Activated T-cell treated with anti-CD3 and anti-CD28 coated beads, Interleukin-2, amount 50 U/mL, for 48 hours (primary cell): ENCODE results near the gene OBSCN.

Experiments
- DNase-seq, 2 experiments: peaks; one replicate each; pipeline ENCODE4 v3.0.0-alpha.2; 2020

The OBSCN gene

GRCh38 chr1:228308628-228309325, 100.9 kb downstream of the OBSCN start:
- DNase-seq, result peak in 1 of 2 experiments; percentile 6

- peak in 1 of 2 experiments; percentile 9 for DNase-seq
Observed at GRCh38 chr1:228309326-228310067, 101.7 kb downstream of the OBSCN start.

DNA sequence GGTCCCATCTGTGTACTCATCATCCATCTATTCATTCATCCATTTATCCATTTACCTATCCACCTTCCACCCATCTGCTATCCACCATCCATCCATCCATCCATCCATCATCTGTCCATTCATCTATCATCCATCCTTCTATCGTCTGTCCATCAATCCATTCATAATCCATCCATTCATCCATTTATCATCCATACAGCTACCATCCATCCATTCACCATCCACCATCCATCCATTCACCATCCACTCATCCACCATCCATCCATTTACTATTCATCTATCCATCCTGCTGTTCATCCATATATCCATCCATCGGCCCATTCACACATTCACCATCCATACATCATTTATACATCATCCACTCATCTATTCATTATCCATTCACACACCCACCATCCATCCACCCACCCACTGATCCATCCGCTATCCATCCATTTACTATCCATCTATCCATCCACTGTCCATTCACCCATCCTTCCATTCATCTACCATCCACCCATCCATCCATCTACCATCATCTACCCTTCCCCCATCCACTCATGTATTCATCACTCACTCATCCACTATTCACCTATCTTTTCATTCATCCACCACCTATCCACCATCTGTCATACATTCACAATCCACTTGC, 102.4 kb downstream of the OBSCN start:
- no peak for DNase-seq

GRCh38 chr1:228311091-228311490, 103.2 kb downstream of the OBSCN start:
- DNase-seq, result peak in 1 of 2 experiments; percentile 6

- peak in 1 of 2 experiments; percentile 5 for DNase-seq
Observed at GRCh38 chr1:228312136-228312764, 104.4 kb downstream of the OBSCN start.

DNA sequence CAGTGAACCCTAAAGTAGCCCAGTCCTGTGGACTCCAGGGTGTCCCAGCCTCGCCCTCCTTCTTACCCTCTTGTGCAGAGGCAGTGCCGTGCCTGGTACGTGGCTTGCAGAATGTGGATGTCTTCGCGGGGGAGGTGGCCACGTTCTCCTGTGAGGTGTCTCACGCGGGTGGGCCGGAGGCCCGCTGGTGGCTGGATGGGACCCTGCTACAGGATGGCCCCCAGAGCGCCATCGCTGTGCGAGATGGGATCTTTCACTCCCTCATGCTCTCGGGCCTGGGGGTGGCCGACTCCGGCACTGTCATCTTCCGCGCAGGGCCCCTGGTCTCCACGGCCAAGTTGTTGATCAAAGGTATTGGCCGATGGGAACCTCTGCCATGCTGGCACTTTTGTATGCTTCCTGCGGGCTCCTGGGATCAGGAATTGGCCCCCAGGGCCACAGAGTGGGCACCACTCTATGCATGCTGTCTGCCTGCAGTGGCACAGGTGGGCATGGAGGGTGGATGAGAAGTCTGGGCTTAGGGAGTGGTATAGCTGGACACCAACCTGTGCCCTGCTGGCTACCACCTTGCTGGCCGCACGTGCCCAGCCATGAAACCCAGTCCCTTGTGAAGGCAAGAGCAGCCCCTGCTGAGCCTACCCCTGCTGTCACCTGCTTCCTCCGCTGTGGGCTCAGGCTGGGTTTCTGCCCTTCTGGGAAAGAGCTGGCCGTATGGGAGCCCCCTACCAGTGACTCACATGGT, 105.9 kb downstream of the OBSCN start:
- DNase-seq, result peak in 1 of 2 experiments; percentile 15

GRCh38 chr1:228314315-228314657, 106.4 kb downstream of the OBSCN start:
- peak in 1 of 2 experiments; percentile 4 for DNase-seq

DNA sequence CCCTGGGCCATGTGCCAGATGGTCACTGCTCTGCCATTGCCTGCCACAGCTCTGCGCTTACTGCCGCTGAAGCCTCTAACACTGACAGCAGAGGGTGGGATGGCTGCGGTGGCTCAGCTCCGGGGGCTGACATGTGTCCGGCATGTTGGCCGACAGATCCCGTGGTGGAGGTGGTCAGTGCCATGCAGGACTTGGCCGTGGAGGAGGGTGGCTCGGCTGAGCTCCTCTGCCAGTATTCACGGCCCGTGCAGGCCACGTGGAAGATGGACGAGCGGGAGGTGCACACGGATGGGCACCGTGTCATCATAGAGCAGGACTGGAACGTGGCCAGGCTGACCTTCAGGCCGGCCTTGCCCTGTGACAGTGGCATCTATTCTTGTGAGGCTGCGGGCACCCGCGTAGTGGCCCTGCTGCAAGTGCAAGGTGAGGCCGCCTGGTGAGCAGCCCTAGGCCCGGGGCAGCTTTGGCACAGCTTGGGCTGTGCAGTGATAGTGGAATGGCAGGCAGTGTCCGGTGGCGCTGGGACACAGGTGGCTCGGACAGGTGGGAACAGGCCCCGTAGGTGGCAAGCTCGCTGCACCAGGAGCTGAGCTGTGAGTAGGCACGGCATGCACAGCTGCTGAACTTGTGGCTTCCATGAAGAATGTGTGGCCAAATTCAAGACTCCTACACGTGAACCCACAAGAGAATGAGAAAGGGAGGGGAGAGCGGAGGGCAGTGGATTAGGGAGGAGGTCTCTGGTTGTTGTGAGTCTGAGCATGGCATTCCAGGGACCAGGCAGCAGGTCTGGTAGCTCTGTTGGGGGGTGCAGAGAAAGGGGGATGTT, 107.0 kb downstream of the OBSCN start:
- DNase-seq, result peak in 1 of 2 experiments; percentile 8

DNA sequence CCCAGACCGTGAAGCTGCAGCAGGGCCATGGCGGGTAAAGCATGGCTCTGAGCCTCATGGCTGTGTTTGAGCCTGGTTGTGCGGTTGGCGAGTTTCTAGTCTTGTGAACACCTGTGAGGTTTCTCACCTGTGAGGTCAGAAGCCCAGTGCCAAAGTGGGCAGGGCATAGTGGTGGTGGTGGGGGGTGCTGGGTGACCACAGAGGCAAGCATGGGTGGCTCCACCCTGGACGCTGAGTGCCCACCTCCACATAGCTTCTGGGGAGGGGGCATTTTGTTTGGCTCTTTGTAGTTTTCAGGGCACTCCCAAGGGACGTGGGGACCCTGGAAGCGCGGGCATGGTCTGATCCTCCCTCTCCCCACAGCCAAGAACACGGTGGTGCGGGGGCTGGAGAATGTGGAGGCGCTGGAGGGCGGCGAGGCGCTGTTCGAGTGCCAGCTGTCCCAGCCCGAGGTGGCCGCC, 107.7 kb downstream of the OBSCN start:
- no peak for DNase-seq

DNA sequence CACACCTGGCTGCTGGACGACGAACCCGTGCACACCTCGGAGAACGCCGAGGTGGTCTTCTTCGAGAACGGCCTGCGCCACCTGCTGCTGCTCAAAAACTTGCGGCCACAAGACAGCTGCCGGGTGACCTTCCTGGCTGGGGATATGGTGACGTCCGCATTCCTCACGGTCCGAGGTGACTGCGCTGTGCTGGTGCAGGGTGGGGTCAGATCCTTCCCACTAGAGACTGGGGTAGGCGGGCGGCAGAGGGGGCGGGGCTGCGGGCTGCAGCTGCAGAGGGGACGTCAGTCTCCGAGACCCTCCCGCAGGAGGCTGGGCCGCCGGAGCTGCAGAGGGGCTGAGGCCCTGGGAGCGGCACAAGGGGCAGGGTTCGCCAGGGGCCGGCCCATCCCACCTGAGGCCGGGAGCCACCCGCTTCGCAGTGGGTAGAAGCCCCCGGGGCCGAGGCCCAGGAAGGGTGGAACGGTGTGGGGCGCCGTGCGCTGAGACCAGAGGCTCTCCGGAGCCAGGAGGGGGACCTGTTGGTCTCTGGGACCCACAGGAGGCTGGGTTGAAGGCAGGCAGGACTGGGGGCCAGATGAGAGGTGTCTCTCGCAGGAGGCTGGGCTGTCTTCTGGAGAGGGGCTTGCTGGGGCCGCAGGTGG, 108.2 kb downstream of the OBSCN start:
- DNase-seq, result no peak

GRCh38 chr1:228316589-228317387, 108.9 kb downstream of the OBSCN start:
- peak in 1 of 2 experiments; percentile 0 for DNase-seq

DNA sequence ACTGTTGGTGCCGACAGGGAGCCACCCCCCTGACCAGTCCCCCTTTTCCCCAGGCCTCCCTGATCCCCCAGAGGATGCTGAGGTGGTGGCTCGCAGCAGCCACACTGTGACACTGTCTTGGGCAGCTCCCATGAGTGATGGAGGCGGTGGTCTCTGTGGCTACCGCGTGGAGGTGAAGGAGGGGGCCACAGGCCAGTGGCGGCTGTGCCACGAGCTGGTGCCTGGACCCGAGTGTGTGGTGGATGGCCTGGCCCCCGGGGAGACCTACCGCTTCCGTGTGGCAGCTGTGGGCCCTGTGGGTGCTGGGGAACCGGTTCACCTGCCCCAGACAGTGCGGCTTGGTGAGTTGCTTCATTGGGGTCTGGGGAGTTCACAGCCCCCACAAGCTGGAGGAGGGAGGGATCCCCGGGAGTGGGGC, 109.6 kb downstream of the OBSCN start:
- DNase-seq, result no peak

DNA sequence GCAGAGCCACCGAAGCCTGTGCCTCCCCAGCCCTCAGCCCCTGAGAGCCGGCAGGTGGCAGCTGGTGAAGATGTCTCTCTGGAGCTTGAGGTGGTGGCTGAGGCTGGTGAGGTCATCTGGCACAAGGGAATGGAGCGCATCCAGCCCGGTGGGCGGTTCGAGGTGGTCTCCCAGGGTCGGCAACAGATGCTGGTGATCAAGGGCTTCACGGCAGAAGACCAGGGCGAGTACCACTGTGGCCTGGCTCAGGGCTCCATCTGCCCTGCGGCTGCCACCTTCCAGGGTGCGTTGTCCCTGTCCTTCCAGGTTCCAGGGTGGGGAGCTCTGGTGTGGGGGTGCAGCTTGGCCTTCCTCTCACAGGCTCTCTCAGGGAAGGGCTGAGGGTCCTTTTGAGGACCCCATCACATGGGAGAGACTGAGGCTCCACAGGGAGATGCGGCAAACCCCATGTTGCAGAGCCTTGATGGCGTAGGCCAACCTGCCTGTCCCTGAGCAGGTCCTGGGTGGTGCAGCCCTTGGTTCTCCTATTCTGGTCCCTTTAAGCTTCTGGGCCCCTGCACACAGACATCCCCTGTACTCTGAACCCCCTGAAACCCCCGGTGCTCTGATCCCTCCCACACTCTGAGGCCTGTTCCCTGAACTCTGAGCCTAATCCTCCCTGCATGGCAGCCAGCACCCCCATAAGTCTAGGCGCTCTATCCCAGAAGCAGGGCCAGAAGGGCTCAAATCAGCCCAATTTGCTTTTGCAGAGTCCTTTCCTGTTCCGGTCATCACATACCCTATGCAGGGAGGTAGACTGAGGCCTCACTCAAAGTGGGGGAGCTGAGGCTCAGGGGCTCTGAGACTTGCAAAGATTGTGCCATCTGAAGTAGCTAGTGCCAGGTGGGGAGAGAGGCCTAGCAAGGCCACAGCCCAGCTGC, 110.3 kb downstream of the OBSCN start:
- no peak for DNase-seq

DNA sequence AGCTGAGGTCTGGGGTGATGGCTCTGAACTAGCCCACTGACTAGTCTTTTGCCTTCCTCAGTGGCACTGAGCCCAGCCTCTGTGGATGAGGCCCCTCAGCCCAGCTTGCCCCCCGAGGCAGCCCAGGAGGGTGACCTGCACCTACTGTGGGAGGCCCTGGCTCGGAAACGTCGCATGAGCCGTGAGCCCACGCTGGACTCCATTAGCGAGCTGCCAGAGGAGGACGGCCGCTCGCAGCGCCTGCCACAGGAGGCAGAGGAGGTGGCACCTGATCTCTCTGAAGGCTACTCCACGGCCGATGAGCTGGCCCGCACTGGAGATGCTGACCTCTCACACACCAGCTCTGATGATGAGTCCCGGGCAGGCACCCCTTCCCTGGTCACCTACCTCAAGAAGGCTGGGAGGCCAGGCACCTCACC, 111.0 kb downstream of the OBSCN start:
- DNase-seq, result no peak

GRCh38 chr1:228319352-228320088, 111.7 kb downstream of the OBSCN start:
- DNase-seq, result no peak

- no peak for DNase-seq
Observed at GRCh38 chr1:228320394-228320793, 112.5 kb downstream of the OBSCN start.

GRCh38 chr1:228321435-228321834, 113.6 kb downstream of the OBSCN start:
- no peak for DNase-seq

GRCh38 chr1:228321895-228322294, 114.1 kb downstream of the OBSCN start:
- no peak for DNase-seq
